H1 (cell line): ENCODE results near the gene NLRC5. TPM values are rescaled to one million over a fixed set of nuclear protein-coding genes. Genes with fewer than 3 reads are reported as not detected.

Experiments
- polyA plus RNA-seq, 7 experiments: library from polyadenylated mRNA; depleted of rRNA in 3 of 7; stranded (reverse) in 5 of 7; unstranded in 2 of 7; fragments of >200 nt in 5 of 7; fragments of 200-250 nt in 2 of 7; gene quantifications; 1 replicate in 5 of 7; 2 replicates in 1 of 7; 4 replicates in 1 of 7; pipeline versions ENCODE4 v1.2.1 to v1.2.3, GENCODE V29; 2011 to 2013; ENCODE audit warnings: missing spikeins in 2 of 7, mixed read lengths in 2 of 7
- total RNA-seq: library from RNA; stranded (reverse); fragmentation: NEBNext Ultra II Directional; extraction: Animal tissue kit (Norgen Biotek cat#: 25700); gene quantifications from 2 replicates; pipeline ENCODE4 v1.2.1, GENCODE V29; 2021
- TF ChIP-seq, protein P1 (sequence below): fragments of 300-600 bp; sonication (generic); IDR thresholded peaks from 2 replicates; pipeline ENCODE4 v1.7.1; 2012; ENCODE audit warnings: low read length, moderate library complexity, mild to moderate bottlenecking, inconsistent platforms; ENCODE audit not compliant: insufficient replicate concordance

Gene NLRC5
- total and polyA plus RNA-seq, 2 of the 8 experiments (the other 6 are each of a cell fraction or from before 2014, with no cell fraction given) = 2.2 to 3.2 TPM

DNA sequence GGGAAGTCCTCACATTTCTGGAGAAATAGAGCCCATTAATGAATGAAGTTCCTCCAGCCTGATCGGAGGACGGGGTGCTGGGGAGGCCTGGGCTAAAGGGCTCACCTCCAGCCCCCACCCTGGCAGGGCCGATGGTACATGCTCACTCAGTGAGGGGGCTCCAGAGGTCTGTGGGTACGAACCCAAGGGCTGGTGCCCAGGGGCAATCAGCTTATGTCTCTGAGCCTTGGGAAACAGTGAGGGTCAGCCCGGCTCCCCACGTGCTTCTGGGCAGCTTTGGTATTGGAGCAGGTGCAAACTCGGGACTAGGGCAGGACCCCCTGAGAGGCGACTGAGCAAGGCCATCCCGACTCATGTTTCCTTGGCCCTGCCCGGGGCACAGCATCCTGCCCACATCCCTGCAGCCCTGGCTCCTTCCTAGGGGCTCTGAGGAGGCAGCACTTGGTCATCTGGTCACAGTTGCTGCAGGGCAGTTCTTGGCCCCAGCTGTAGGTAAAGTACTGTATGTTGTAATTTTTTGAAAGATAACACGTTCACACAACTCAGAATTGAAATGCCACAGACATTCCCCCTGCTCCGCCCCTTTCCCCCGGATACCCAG, 28.6 kb upstream of the NLRC5 start (continued):
- TF ChIP-seq, protein P1, sequence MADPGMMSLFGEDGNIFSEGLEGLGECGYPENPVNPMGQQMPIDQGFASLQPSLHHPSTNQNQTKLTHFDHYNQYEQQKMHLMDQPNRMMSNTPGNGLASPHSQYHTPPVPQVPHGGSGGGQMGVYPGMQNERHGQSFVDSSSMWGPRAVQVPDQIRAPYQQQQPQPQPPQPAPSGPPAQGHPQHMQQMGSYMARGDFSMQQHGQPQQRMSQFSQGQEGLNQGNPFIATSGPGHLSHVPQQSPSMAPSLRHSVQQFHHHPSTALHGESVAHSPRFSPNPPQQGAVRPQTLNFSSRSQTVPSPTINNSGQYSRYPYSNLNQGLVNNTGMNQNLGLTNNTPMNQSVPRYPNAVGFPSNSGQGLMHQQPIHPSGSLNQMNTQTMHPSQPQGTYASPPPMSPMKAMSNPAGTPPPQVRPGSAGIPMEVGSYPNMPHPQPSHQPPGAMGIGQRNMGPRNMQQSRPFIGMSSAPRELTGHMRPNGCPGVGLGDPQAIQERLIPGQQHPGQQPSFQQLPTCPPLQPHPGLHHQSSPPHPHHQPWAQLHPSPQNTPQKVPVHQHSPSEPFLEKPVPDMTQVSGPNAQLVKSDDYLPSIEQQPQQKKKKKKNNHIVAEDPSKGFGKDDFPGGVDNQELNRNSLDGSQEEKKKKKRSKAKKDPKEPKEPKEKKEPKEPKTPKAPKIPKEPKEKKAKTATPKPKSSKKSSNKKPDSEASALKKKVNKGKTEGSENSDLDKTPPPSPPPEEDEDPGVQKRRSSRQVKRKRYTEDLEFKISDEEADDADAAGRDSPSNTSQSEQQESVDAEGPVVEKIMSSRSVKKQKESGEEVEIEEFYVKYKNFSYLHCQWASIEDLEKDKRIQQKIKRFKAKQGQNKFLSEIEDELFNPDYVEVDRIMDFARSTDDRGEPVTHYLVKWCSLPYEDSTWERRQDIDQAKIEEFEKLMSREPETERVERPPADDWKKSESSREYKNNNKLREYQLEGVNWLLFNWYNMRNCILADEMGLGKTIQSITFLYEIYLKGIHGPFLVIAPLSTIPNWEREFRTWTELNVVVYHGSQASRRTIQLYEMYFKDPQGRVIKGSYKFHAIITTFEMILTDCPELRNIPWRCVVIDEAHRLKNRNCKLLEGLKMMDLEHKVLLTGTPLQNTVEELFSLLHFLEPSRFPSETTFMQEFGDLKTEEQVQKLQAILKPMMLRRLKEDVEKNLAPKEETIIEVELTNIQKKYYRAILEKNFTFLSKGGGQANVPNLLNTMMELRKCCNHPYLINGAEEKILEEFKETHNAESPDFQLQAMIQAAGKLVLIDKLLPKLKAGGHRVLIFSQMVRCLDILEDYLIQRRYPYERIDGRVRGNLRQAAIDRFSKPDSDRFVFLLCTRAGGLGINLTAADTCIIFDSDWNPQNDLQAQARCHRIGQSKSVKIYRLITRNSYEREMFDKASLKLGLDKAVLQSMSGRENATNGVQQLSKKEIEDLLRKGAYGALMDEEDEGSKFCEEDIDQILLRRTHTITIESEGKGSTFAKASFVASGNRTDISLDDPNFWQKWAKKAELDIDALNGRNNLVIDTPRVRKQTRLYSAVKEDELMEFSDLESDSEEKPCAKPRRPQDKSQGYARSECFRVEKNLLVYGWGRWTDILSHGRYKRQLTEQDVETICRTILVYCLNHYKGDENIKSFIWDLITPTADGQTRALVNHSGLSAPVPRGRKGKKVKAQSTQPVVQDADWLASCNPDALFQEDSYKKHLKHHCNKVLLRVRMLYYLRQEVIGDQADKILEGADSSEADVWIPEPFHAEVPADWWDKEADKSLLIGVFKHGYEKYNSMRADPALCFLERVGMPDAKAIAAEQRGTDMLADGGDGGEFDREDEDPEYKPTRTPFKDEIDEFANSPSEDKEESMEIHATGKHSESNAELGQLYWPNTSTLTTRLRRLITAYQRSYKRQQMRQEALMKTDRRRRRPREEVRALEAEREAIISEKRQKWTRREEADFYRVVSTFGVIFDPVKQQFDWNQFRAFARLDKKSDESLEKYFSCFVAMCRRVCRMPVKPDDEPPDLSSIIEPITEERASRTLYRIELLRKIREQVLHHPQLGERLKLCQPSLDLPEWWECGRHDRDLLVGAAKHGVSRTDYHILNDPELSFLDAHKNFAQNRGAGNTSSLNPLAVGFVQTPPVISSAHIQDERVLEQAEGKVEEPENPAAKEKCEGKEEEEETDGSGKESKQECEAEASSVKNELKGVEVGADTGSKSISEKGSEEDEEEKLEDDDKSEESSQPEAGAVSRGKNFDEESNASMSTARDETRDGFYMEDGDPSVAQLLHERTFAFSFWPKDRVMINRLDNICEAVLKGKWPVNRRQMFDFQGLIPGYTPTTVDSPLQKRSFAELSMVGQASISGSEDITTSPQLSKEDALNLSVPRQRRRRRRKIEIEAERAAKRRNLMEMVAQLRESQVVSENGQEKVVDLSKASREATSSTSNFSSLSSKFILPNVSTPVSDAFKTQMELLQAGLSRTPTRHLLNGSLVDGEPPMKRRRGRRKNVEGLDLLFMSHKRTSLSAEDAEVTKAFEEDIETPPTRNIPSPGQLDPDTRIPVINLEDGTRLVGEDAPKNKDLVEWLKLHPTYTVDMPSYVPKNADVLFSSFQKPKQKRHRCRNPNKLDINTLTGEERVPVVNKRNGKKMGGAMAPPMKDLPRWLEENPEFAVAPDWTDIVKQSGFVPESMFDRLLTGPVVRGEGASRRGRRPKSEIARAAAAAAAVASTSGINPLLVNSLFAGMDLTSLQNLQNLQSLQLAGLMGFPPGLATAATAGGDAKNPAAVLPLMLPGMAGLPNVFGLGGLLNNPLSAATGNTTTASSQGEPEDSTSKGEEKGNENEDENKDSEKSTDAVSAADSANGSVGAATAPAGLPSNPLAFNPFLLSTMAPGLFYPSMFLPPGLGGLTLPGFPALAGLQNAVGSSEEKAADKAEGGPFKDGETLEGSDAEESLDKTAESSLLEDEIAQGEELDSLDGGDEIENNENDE = no peak
